ENCODE data around the gene COL15A1. TPM values are rescaled to one million over a fixed set of nuclear protein-coding genes. Genes with fewer than 3 reads are reported as not detected.
"Not testable (repeated sequence)": the region's sequence is repeated elsewhere in the genome, so short reads cannot be mapped to it uniquely, and the experiment has no call there.

Gene COL15A1
- polyA plus RNA-seq, 3 donors from 2014 or later: 0.36 to 0.85 (median 0.54) TPM

DNA sequence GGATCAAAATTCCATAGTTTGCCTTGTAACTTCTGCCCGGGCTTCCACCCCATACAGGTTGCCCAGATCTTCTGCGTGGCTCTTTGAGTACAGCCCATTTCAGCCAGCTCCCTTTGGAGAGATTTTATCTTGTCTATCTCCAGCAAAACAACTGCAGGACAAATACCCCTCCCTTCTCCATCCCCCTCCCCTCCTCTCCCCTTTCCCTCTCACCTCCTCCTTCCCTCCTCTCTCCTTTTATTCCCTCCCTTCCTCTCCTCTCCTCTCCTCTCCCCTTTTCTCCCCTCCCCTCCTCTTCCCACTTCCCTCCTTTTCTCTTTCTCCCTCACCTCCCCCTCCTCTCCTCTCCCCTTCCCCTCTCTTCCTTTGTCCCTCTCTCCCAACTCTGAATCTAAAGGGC is 58.2 kb downstream of the COL15A1 start:
- peak overlapping the region in 1 of 6 donors; percentile 31 for H3K27ac Mint-ChIP-seq
- peaks cover 0 to 7% (median 0%) of the 10 kb centered on the region in 3 donors for H3K36me3 Mint-ChIP-seq
- no peaks in the 10 kb centered on the region for H3K9me3 Mint-ChIP-seq
- H3K27me3 Mint-ChIP-seq (ENCODE audit: low read depth in 3 of 3): peaks cover 3 to 7% (median 6%) of the 10 kb centered on the region in 3 donors
- no peak for DNase-seq
- H3K4me1 Mint-ChIP-seq: peaks cover 20 to 46% of the 10 kb centered on the region in 2 donors
- H3K4me3 Mint-ChIP-seq: no peak overlapping the region

DNA sequence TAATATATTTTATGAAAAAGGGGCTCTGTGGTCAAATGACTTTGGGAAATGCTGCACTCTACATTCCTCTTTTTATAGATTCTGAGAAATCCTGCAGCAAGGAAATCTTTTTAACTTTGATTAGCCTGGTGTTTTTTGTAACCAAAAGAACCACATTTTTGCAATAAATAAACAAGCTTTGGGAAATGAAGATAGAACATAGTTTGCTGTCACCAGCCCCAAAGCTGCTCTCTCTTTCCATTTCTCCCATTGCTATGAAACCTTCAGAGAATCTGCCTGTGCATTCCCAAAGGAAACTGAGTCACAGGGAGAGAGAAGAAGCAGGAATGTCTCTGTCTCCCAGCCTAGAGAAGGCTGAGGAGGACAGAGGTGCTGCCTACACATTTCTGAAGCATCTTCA is 59.0 kb downstream of the COL15A1 start:
- no peaks in the 10 kb centered on the region for H3K9me3 Mint-ChIP-seq
- H3K36me3 Mint-ChIP-seq: peaks cover 0 to 7% (median 0%) of the 10 kb centered on the region in 3 donors
- no peak for DNase-seq
- H3K27me3 Mint-ChIP-seq (ENCODE audit: low read depth in 3 of 3): peaks cover 3 to 9% (median 6%) of the 10 kb centered on the region in 3 donors
- peak overlapping the region in 1 of 6 donors; percentile 12 for H3K27ac Mint-ChIP-seq
- peaks cover 20 to 46% of the 10 kb centered on the region in 2 donors for H3K4me1 Mint-ChIP-seq
- no peak overlapping the region for H3K4me3 Mint-ChIP-seq

DNA sequence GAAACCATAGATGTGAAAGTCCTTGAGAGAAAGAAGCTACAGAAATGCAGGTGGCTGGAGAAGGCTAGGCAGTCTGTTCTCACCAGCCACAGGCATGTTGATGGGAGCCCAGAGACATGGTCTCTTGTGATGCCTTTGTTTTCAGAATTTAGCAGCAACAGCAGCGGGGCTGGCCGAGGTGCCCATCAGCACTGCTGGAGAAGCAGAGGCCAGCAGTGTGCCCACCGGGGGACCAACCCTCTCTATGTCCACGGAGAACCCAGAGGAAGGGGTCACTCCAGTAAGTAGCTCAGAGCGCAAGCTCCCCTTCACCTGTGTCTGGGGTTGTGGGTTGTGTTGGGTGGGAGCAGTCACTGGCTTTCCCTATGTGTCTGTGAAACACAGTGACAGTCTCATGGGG is 59.6 kb downstream of the COL15A1 start:
- peaks cover 3 to 9% (median 4%) of the 10 kb centered on the region in 3 donors for H3K27me3 Mint-ChIP-seq (ENCODE audit: low read depth in 3 of 3)
- peaks cover 0 to 7% (median 0%) of the 10 kb centered on the region in 3 donors for H3K36me3 Mint-ChIP-seq
- no peaks in the 10 kb centered on the region for H3K9me3 Mint-ChIP-seq
- H3K27ac Mint-ChIP-seq: peak overlapping the region in 1 of 6 donors; percentile 65
- no peak overlapping the region for H3K4me3 Mint-ChIP-seq
- H3K4me1 Mint-ChIP-seq: peaks cover 20 to 41% of the 10 kb centered on the region in 2 donors
- DNase-seq: no peak

DNA sequence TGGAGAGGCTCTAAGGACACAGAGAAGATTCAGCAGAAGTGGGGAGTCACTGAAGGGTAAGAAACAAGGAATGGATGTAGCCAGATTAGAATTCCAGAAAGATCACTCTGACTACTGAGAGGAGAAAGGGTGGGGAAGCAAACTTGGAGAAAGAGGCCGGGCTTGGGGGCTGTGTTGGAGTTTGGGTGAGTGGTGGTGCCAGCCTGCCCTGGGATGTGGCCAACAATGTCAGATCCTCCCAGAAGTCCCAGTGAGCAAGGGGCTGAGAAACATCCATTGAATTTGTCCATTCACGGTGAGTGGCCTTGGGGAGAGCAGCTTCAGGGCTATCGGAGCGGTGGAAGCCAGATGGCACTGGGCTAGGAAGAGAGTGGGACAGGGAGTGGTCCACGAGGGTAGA is 60.4 kb downstream of the COL15A1 start:
- Mint-ChIP-seq H3K9me3 (no peaks in the 10 kb centered on the region), H3K4me1 (peaks cover 17 to 35% of the 10 kb centered on the region in 2 donors), H3K4me3 (no peak overlapping the region), H3K27me3 (ENCODE audit: low read depth in 3 of 3) (peaks cover 3 to 9% (median 4%) of the 10 kb centered on the region in 3 donors), H3K36me3 (peaks cover 0 to 7% (median 0%) of the 10 kb centered on the region in 3 donors), H3K27ac (peak overlapping the region in 2 of 6 donors; percentile 21 to 65)
- no peak for DNase-seq

DNA sequence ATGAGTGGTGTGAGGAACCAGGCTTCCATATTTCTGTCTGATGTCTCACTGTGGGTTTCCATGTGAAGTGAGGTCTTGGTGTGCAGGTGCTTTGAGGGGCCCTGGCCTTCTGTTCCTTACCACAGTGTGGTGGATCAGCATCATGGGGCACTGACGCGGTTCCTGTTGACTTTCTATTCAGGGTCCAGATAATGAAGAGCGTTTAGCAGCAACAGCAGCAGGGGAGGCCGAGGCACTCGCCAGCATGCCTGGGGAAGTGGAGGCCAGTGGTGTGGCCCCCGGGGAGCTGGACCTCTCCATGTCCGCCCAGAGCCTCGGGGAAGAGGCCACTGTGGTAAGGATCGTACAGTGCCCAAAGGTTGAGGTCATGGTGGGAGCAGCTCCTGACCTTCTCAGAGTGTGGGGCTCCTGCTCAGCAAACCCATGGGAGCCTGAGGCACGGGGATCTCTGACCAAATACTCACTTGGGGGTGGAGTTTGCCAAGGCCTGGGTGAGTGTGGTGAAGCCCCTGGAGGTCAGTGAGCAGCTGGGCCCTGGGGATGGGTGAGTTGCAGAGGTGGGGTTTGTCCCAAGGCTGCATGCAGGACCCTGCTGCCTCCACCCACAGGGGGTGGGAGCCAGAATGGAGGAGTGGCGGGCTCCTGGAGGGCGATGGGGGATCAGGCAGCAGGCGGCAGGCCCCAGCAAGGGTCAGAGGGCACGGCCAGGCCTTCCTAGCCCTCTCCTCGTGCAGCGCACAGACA is 61.2 kb downstream of the COL15A1 start:
- H3K27ac Mint-ChIP-seq: peak overlapping the region in 3 of 6 donors; percentile 51 to 65 (median 53)
- peaks cover 17 to 35% of the 10 kb centered on the region in 2 donors for H3K4me1 Mint-ChIP-seq

DNA sequence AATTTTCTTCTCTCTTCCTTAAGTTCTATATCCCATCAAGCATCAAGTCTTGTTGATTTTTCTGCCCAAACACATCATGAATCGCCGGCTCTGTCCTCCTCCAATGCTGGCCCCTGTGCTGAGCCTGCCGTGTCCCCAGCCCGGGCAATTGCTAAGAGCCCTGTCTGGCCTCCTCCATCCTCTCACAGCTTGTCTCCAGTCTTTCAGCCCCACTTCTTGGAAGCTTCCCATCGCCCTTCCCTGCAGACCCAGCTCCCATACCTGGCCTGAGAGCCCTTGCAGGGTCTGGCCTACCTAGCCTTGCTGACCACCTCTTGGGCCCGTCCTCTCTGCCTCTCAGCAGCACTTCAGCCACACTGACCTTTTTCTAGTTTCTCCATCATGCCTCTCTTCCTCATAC is 61.9 kb downstream of the COL15A1 start:
- Mint-ChIP-seq H3K27ac (peak overlapping the region in 3 of 6 donors; percentile 26 to 51 (median 38)), H3K9me3 (no peaks in the 10 kb centered on the region), H3K36me3 (peaks cover 0 to 7% (median 0%) of the 10 kb centered on the region in 3 donors), H3K4me3 (no peak overlapping the region), H3K4me1 (peaks cover 13 to 29% of the 10 kb centered on the region in 2 donors), H3K27me3 (ENCODE audit: low read depth in 3 of 3) (peaks cover 3 to 9% (median 4%) of the 10 kb centered on the region in 3 donors)
- DNase-seq: no peak

More for the DNA sequence above, 61.2 kb downstream of the COL15A1 start:
- peak in 2 of 3 donors; percentile 6 to 14 for DNase-seq
- H3K27me3 Mint-ChIP-seq (ENCODE audit: low read depth in 3 of 3): peaks cover 3 to 9% (median 4%) of the 10 kb centered on the region in 3 donors
- H3K4me3 Mint-ChIP-seq: no peak overlapping the region
- peaks cover 0 to 7% (median 0%) of the 10 kb centered on the region in 3 donors for H3K36me3 Mint-ChIP-seq
- no peaks in the 10 kb centered on the region for H3K9me3 Mint-ChIP-seq

DNA sequence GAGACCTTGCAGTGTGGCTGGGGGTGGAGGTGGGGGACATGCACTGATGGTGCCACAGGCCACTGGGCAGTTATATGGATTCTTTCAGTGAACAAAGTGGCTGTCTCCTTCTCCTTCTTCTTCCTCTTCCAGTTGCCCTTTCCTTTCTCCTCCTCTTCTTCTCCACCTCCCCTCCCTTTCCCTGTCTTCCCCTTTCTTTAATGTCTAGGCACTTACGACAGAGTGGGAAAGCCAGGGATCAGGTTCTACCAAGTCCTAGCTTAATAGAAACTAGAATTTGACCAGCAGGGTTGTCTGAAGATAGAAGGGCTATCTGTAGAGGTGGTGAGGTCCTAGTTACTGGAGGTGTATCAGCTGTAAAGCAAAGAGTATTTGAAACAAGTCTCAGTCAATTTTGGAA is 62.8 kb downstream of the COL15A1 start:
- DNase-seq: no peak
- Mint-ChIP-seq H3K4me3 (no peak overlapping the region), H3K27me3 (ENCODE audit: low read depth in 3 of 3) (peaks cover 3 to 9% (median 4%) of the 10 kb centered on the region in 3 donors), H3K36me3 (peaks cover 0 to 7% (median 0%) of the 10 kb centered on the region in 3 donors), H3K27ac (peak overlapping the region in 1 of 6 donors; percentile 62), H3K4me1 (peaks cover 4 to 21% of the 10 kb centered on the region in 2 donors), H3K9me3 (peaks cover 0 to 1% (median 0%) of the 10 kb centered on the region in 6 donors)

DNA sequence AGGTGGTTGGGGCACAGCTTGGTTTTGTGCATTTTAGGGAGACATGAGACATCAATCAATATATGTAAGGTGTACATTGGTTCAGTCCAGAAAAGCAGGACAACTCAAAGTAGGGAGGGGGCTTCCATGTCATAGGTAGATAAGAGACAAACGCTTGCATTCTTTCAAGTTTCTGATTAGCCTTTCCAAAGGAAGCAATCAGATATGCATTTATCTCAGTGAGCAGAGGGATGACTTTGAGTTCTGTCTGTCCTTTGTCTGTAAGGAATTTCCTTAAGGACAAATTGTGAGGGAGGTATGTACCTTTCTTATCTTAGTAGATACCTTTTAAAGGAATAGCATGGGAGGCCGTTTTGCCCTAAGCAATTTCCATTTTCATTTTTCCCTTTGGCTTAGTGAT is 63.3 kb downstream of the COL15A1 start:
- no peak for DNase-seq
- peak overlapping the region in 2 of 6 donors; percentile 21 to 62 for H3K27ac Mint-ChIP-seq

DNA sequence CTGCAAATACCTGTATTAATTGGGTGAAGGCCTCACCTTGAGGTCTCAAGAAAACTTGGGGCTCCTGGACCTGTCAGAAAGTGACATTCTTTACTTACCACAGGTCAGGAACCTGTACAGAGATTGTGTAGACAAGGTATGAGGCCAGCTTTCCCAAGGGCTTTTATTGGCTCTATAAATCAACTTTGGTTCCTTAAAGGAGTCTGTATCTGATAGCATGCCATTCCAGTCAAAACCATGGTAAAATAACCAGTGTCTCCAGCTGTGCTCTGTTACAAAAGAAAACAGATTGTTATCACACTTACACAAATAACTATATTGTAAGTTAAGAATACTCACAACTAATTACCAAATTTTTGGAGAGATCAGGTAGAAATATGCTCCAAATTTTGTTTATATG is 64.5 kb downstream of the COL15A1 start:
- Mint-ChIP-seq H3K9me3 (peaks cover 0 to 1% (median 0%) of the 10 kb centered on the region in 6 donors), H3K27ac (no peak overlapping the region), H3K4me3 (no peak overlapping the region), H3K27me3 (ENCODE audit: low read depth in 3 of 3) (peaks cover 3 to 11% (median 4%) of the 10 kb centered on the region in 3 donors), H3K4me1 (peaks cover 9 to 20% of the 10 kb centered on the region in 2 donors), H3K36me3 (peaks cover 0 to 10% (median 0%) of the 10 kb centered on the region in 3 donors)
- DNase-seq: no peak

More for the DNA sequence above, 63.3 kb downstream of the COL15A1 start:
- Mint-ChIP-seq H3K4me3 (no peak overlapping the region), H3K27me3 (ENCODE audit: low read depth in 3 of 3) (peaks cover 3 to 9% (median 4%) of the 10 kb centered on the region in 3 donors), H3K4me1 (peaks cover 0 to 18% of the 10 kb centered on the region in 2 donors), H3K9me3 (peaks cover 0 to 1% (median 0%) of the 10 kb centered on the region in 6 donors), H3K36me3 (peaks cover 0 to 7% (median 0%) of the 10 kb centered on the region in 3 donors)

DNA sequence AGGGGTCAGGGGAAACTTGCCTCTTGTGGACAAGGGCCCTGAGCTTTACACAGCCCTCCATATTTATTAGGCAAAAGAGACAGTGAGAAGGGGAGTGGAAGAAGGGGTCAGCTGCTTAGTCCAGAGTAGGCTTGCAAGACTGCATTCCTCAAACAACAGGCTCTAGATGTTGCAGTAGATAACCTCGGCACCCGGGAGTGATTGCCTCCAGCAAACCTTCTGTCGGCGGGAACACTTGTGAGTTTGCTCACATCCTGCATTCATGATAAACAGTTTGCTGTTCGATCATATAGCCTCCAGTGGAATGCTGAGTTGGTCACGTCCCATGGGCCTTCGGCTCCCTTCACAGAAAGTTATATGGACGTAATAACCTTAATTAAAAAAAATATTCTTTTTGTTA is 66.7 kb downstream of the COL15A1 start:
- not testable (repeated sequence) for H3K9me3 Mint-ChIP-seq; H3K36me3 Mint-ChIP-seq; H3K4me3 Mint-ChIP-seq; H3K27me3 Mint-ChIP-seq (ENCODE audit: low read depth in 3 of 3); DNase-seq
- Mint-ChIP-seq H3K27ac (peak overlapping the region in 1 of 6 donors; percentile 12), H3K4me1 (peaks cover 23 to 31% of the 10 kb centered on the region in 2 donors)

DNA sequence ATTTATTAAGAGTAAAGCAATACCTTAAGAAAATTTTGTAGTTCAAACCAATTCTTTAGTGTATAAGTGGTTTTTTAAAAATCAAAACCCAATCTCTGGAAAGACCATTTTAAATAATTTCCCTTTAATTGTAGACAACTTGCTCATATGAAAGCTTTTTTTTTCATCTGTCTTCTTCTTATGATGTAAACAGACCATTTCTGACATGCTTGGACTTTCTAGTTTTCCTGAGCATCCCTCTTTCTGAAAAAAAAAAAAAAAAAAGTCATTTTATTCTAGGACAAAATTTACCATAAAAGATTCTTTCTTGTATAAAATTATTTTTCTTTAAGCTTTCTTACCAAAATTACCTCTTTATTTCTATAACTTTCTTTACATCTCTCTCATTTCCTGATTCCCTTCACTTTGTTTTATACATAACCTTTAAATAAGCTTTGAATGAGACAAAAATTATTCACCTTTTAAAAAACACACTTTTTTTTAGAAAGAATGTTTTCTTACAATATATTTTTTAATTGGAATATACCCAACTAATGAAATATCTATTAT is 67.5 kb downstream of the COL15A1 start:
- peaks cover 30 to 39% of the 10 kb centered on the region in 2 donors for H3K4me1 Mint-ChIP-seq
- peaks cover 0 to 1% (median 0%) of the 10 kb centered on the region in 6 donors for H3K9me3 Mint-ChIP-seq
- peaks cover 0 to 3% (median 0%) of the 10 kb centered on the region in 3 donors for H3K36me3 Mint-ChIP-seq
- H3K27ac Mint-ChIP-seq: peak overlapping the region in 1 of 6 donors; percentile 30
- H3K27me3 Mint-ChIP-seq (ENCODE audit: low read depth in 3 of 3): peaks cover 0 to 7% (median 0%) of the 10 kb centered on the region in 3 donors
- DNase-seq: no peak
- H3K4me3 Mint-ChIP-seq: no peak overlapping the region

DNA sequence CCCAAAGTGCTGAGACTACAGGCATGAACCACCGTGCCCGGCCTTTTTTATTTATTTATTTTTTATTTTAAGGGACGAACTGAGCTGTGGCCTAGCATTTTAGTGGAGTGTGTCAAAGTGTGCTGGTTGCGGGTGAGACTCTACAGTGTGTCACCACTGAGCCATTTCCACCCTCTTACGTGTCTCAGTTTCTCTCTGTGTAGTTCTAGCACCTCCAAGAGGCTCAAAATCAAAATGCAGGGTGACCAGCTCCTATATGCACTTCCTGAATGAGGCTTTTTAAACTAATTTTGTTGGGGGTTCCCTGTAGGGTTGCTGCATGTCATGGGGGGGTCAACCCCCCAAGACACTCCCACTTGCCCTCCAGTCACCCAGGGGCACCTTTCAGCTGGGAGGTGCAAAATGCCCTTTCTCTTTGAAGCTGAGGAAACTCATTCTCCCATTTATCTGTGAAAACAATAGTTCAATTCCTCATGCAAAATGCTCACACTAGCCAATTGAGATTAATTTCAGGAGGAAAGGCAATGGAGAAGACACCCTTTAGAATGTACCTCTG is 69.3 kb downstream of the COL15A1 start:
- peak; percentile 51 to 59 (median 54) for DNase-seq
- Mint-ChIP-seq H3K27ac (peak overlapping the region; percentile 79 to 94 (median 92)), H3K36me3 (peaks cover 0 to 3% (median 0%) of the 10 kb centered on the region in 3 donors), H3K4me1 (peaks cover 36 to 53% of the 10 kb centered on the region in 2 donors), H3K9me3 (peaks cover 0 to 1% (median 0%) of the 10 kb centered on the region in 6 donors), H3K4me3 (peak overlapping the region; percentile 61 to 77 (median 74)), H3K27me3 (ENCODE audit: low read depth in 3 of 3) (peaks cover 0 to 4% (median 0%) of the 10 kb centered on the region in 3 donors)

DNA sequence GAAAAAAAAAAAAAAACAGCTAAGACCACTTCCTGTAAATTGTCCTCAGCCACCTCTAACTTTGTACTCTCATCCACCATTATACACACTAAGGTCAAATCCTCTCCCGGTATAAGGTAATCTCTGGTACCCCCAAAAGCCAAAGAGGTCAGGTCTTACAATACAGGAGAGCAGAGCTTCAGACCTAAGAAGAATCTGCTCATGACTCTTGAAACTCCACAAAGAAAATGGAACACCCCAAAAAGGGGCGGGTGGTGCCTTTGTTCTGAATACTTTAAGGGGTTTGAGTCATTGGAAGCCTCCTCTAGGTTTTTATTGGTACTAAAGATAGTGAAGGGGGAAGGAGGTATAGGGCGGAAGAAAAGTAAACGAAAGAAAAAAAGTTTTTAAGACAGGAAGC is 69.8 kb downstream of the COL15A1 start:
- peak overlapping the region; percentile 61 to 77 (median 74) for H3K4me3 Mint-ChIP-seq
- H3K27ac Mint-ChIP-seq: peak overlapping the region; percentile 79 to 94 (median 92)
- peaks cover 0 to 4% (median 1%) of the 10 kb centered on the region in 3 donors for H3K27me3 Mint-ChIP-seq (ENCODE audit: low read depth in 3 of 3)
- H3K36me3 Mint-ChIP-seq: peaks cover 0 to 3% (median 0%) of the 10 kb centered on the region in 3 donors
- peak in 2 of 3 donors; percentile 25 to 30 for DNase-seq
- peaks cover 41 to 58% of the 10 kb centered on the region in 2 donors for H3K4me1 Mint-ChIP-seq
- H3K9me3 Mint-ChIP-seq: peaks cover 0 to 1% (median 0%) of the 10 kb centered on the region in 6 donors
